HL-60 (cell line): Measurements from ENCODE around the gene PROM1.

ENCODE experiments used
- DNase-seq, 2 experiments: peaks; one replicate each; pipeline ENCODE4 v3.0.0-alpha.2; 2010 to 2020; ENCODE audit warnings: low read depth in 1 of 2, low spot score in 1 of 2
- H3K27ac ChIP-seq: fragments of 250-450 bp; sonication (Bioruptor Pico); replicated peaks from 2 replicates; pipeline ENCODE4 v1.5.1; 2020; ENCODE audit warnings: mild to moderate bottlenecking, moderate library complexity
- H3K27me3 ChIP-seq: fragments of 250-450 bp; sonication (Bioruptor Pico); 2 replicates; pipeline ENCODE4 v1.5.1; 2021; ENCODE audit warnings: mild to moderate bottlenecking, moderate library complexity; ENCODE audit not compliant: insufficient read depth, poor library complexity, severe bottlenecking
- H3K4me3 ChIP-seq: replicated peaks from 2 replicates; pipeline ENCODE4 v1.5.1; 2011; ENCODE audit warnings: mild to moderate bottlenecking, control low read depth, low read length; ENCODE audit not compliant: insufficient read depth
- GABPA ChIP-seq: IDR thresholded peaks from 2 replicates; pipeline ENCODE4 v1.6.1; 2012; ENCODE audit warnings: low read depth
- POLR2AphosphoS5 ChIP-seq: IDR thresholded peaks from 2 replicates; pipeline ENCODE4 v1.6.1; 2012; ENCODE audit warnings: low read depth
- SPI1 ChIP-seq: IDR thresholded peaks from 2 replicates; pipeline ENCODE4 v1.6.1; 2012; ENCODE audit warnings: low read depth, mild to moderate bottlenecking, borderline replicate concordance
- TF ChIP-seq, protein P1 (sequence below): IDR thresholded peaks from one replicate; pipeline ENCODE4 v1.5.1; 2011; ENCODE audit warnings: low read length, control low read depth, inconsistent platforms; ENCODE audit not compliant: insufficient read depth
- TF ChIP-seq, protein P2 (sequence below): IDR thresholded peaks from 2 replicates; pipeline ENCODE4 v1.6.1; 2012; ENCODE audit warnings: low read depth; ENCODE audit not compliant: insufficient replicate concordance

PROM1 gene

DNA sequence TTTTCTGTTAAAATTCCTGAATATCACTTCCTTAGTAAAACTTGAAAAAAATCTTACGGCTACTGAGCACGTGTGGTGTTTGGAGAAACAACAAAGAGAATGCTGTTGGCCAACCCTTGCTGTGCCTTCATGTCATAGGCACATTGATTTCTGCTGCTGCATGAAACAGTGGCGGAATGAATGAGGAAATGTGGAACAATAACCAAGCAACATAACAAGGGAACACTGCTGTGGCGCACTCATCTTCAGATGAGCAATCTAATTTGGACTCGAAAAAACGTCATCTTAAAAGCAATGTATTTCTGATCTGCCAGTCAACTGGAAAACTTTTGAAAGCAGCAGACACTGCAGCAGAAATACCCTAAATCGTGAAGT, 51.4 kb downstream of the PROM1 start:
- no peaks in the 10 kb centered on the region for H3K27me3 ChIP-seq
- TF ChIP-seq, protein P1, sequence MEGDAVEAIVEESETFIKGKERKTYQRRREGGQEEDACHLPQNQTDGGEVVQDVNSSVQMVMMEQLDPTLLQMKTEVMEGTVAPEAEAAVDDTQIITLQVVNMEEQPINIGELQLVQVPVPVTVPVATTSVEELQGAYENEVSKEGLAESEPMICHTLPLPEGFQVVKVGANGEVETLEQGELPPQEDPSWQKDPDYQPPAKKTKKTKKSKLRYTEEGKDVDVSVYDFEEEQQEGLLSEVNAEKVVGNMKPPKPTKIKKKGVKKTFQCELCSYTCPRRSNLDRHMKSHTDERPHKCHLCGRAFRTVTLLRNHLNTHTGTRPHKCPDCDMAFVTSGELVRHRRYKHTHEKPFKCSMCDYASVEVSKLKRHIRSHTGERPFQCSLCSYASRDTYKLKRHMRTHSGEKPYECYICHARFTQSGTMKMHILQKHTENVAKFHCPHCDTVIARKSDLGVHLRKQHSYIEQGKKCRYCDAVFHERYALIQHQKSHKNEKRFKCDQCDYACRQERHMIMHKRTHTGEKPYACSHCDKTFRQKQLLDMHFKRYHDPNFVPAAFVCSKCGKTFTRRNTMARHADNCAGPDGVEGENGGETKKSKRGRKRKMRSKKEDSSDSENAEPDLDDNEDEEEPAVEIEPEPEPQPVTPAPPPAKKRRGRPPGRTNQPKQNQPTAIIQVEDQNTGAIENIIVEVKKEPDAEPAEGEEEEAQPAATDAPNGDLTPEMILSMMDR, result no peak
- no peak for TF ChIP-seq GABPA
- TF ChIP-seq SPI1, result no peak
- TF ChIP-seq, protein P2, sequence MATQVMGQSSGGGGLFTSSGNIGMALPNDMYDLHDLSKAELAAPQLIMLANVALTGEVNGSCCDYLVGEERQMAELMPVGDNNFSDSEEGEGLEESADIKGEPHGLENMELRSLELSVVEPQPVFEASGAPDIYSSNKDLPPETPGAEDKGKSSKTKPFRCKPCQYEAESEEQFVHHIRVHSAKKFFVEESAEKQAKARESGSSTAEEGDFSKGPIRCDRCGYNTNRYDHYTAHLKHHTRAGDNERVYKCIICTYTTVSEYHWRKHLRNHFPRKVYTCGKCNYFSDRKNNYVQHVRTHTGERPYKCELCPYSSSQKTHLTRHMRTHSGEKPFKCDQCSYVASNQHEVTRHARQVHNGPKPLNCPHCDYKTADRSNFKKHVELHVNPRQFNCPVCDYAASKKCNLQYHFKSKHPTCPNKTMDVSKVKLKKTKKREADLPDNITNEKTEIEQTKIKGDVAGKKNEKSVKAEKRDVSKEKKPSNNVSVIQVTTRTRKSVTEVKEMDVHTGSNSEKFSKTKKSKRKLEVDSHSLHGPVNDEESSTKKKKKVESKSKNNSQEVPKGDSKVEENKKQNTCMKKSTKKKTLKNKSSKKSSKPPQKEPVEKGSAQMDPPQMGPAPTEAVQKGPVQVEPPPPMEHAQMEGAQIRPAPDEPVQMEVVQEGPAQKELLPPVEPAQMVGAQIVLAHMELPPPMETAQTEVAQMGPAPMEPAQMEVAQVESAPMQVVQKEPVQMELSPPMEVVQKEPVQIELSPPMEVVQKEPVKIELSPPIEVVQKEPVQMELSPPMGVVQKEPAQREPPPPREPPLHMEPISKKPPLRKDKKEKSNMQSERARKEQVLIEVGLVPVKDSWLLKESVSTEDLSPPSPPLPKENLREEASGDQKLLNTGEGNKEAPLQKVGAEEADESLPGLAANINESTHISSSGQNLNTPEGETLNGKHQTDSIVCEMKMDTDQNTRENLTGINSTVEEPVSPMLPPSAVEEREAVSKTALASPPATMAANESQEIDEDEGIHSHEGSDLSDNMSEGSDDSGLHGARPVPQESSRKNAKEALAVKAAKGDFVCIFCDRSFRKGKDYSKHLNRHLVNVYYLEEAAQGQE, result no peak
- no peak for TF ChIP-seq POLR2AphosphoS5
- H3K27ac ChIP-seq, result no peak overlapping the region
- no peak overlapping the region for H3K4me3 ChIP-seq
- no peak for DNase-seq

DNA sequence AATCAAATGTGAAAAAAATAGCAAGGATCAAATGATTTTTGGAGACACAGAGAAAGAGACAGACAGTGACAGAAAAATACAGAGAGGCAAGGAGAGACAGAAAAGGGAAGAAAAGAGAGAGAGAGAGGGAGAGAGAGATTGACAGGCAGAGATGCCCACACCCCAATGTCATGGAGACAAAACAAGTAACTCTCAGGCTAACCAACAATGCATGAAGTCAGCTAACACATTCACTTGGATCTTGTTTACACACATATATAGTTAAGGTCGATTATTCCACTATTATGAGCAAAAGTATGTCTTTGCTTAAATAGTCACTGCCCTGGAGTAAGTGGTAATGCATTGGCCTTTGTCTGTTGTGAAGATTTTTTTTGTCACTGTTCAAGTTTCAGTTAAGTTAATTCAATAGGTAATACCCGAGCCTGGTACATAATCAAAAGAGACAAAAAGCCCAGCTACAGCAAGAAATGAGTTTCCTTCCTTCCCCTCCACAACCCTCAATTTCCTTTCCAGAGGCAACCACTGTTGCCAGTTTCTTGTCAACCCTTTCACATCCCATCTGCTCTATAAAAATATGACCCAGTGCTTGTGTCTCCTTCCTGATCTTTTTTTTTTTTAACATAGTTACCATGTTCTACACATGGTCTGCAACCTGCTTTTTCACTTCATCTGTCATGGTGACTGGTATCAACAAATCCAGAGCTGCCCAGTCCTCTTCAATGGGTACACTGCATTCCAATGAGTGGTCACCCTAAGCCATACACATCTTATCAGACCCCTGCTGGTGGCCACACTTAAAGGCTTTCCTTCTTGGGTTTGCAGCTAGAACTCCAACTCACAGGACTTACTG, 52.1 kb downstream of the PROM1 start:
- Histone ChIP-seq H3K27me3 (no peaks in the 10 kb centered on the region), H3K27ac (no peak overlapping the region), H3K4me3 (no peak overlapping the region)
- no peak for TF ChIP-seq POLR2AphosphoS5
- TF ChIP-seq, protein P1, result no peak
- TF ChIP-seq GABPA, result no peak
- TF ChIP-seq, protein P2, result no peak
- TF ChIP-seq SPI1, result no peak
- DNase-seq, result no peak

DNA sequence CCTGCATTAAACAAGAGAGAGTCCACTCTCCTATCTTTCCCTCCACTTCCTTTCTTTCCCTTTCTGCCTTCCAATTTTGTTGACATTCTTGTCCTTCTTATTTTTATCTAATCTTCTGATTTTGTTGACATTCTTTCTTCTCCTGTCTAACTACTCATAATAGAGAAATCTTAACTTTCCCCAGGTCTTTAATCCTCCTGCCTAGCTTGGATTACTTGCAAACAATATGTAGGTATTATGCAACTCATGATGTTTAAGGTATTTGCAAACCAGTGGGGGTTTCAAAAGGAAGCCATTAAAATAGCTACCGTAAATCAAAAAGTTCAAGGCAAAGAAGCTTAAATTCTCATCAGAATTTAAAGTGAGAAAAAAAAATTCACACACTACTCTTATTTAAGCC, 53.9 kb downstream of the PROM1 start:
- no peak overlapping the region for H3K27ac ChIP-seq

More for the DNA sequence above, 53.9 kb downstream of the PROM1 start:
- Histone ChIP-seq H3K4me3 (no peak overlapping the region), H3K27me3 (no peaks in the 10 kb centered on the region)
- TF ChIP-seq POLR2AphosphoS5 (no peak), SPI1 (no peak)
- TF ChIP-seq, protein P1, result no peak
- no peak for DNase-seq
